B cell (primary cell): ENCODE measurements around the gene DENND1A.

Experiments used
- CTCF ChIP-seq: fragments of 200-600 bp; IDR thresholded peaks from one replicate; pipeline ENCODE4 v1.8.0; 2022; ENCODE audit warnings: antibody characterized with exemption, mild to moderate bottlenecking
- EZH2 ChIP-seq: IDR thresholded peaks from 2 replicates; pipeline ENCODE4 v1.6.1; 2012; ENCODE audit warnings: borderline replicate concordance, low read depth, mild to moderate bottlenecking, moderate library complexity, low read length; ENCODE audit not compliant: insufficient read depth, poor library complexity, severe bottlenecking

DNA sequence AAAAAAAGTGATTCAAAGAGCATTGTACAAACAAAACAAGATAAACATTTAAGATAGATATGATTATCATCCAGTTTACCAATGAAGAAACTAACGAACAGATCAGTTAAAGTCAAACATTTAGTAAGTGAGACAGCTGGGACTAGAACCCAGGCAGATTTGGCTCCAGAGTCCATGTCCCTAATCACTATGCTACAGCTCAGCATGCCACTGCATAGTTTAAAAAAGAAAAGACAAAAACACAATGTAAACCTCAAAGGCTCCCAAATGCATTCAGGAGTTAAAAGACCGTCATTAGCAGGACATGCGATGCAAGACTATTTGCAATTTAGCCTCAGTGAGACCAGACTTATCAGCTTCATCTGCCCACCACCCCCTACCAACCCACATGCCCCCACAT lies 36.8 kb downstream of the DENND1A start:
- TF ChIP-seq CTCF = no peak
- no peak for TF ChIP-seq EZH2
